Left kidney (tissue), 2 donors: ENCODE data around the gene TFF3. TPM values are rescaled to one million over a fixed set of nuclear protein-coding genes. Genes with fewer than 3 reads are reported as not detected.

Experiments
- DNase-seq: peaks from one replicate; pipeline ENCODE4 v3.0.0-alpha.2; 2013
- polyA plus RNA-seq: library from polyadenylated mRNA; unstranded; fragments of 120-200 nt; gene quantifications from one replicate; pipeline ENCODE4 v1.2.1, GENCODE V29; 2013; ENCODE audit not compliant: insufficient read length

Gene TFF3
- polyA plus RNA-seq, 1 donor: 3.0 TPM

GRCh38 chr21:42321845-42322244 is 6.6 kb upstream of the TFF3 start:
- no peak for DNase-seq

- no peak for DNase-seq
Observed at GRCh38 chr21:42321231-42321630, 6.0 kb upstream of the TFF3 start.

DNA sequence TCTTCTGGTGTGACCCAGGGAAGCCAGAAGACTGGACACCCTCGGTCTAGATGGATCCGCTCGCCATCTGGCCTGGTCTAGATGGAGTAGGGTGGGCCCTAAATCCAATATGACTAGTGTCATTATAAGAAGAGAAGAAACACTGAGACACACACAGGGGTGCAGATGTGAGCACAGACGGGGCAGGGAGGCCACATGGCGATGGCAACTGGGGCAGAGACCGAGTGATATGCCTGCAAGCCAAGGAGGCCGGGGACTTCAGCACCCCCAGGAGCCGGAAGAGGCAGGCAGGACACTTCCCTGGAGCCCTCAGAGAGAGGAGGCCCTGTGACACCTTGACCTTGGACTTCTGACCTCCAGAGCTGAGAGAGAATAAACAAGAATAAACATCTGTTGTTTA is 5.6 kb upstream of the TFF3 start:
- no peak for DNase-seq

- no peak for DNase-seq
Observed at GRCh38 chr21:42319851-42320572, 4.8 kb upstream of the TFF3 start.

DNA sequence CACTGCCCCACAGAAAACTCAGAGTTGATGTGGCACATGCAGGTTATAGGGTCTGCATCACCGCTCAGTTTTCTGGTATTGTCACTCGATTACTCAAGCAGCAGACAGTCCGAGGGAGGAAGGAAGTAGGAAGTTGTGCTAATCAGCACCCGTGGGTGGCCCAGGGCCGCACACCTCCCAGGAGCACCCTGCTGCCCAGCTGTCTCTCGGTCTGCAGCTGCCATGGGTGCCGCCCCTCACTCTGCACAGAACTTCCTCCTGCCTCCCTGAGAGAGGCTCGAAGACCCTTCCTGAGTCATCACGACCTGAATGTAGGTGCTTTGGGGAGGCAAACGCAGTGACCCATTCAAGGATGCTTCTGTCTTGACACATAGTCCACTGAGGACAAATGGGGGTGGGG is 4.2 kb upstream of the TFF3 start:
- no peak for DNase-seq

GRCh38 chr21:42317826-42318746 is 2.9 kb upstream of the TFF3 start:
- DNase-seq: no peak

- DNase-seq: no peak
Observed at GRCh38 chr21:42317341-42317741, 2.1 kb upstream of the TFF3 start.

GRCh38 chr21:42316891-42317290 is 1.7 kb upstream of the TFF3 start:
- DNase-seq: no peak

DNA sequence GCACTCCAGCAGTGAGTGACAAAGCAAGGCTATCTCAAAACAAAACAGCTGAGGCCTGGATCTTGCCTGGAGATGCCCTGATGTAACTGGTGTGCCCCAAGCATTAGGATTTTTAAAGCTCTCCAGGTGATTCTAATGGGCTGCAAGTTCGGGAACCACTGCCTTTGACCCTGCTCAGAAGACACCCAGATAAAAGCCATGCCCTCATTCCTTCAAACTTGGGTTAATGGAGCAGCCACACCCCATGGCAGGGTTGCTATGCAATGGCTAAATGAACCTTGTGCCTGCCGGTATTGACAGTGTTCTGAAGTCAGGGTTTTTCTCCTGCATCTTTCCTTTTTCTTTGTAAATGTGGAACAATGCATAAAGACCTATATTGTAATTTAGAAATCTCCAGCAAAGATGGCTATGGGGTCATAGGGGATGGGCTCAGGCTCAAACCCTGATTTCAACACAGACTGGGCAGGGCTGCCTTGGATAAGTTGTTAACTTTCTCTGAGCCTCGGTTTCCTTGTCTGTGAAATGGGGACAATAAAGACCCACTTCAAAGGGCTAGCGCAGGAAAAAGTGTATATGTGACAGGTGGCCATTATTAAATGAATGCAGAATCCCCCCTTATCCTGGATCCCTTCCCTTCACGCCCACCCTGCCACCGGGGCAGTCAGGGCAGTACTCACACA is 453 bp downstream of the TFF3 start:
- no peak for DNase-seq

GRCh38 chr21:42313501-42313969 is 1.7 kb downstream of the TFF3 start:
- DNase-seq: no peak

GRCh38 chr21:42312626-42313104 is 2.5 kb downstream of the TFF3 start:
- DNase-seq: no peak

- no peak for DNase-seq
Observed at GRCh38 chr21:42311816-42312625, 3.2 kb downstream of the TFF3 start.

- no peak for DNase-seq
Observed at GRCh38 chr21:42311160-42311559, 4.0 kb downstream of the TFF3 start.

- no peak for DNase-seq
Observed at GRCh38 chr21:42310411-42311001, 4.7 kb downstream of the TFF3 start.

- peak; percentile 70 for DNase-seq
Observed at GRCh38 chr21:42309753-42310213, 5.4 kb downstream of the TFF3 start.

DNA sequence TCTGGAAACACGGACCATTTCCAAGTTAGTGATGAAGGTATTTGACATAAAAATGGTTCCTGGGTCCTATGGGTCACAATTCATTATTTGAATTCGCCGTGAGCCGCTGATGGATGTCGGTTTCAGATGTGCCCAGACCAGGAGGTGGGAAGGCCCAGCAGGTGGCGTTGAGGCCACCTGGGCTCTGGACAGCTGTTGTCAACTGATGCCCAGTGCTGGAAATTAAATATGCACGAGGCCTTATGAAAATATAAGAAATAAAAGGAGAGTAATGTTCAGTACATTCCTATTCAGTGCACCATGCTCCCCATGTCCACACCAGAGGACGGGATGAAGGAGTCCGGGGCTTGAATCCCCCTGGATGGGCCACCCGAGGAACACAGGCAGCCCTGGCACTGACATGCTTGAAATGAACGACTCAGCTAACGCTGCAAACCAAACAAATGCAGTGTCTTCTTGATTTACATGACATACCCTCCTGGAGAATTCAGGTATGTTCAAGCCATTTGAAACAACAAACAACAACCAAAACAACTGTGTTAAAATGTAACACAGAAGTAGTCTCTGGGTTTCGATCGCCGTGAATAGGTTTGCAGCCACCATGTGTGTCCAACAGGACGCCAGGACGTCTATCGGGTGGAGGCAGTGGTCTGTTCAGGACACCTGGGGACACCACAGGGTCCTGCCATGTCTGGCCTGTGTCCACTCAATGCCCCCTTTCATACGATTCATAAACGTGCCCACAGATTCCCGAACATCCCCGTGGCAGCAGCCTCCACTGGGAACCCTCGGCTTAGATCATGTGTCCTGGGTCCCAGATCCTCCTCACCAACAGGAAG is 6.1 kb downstream of the TFF3 start:
- DNase-seq: no peak

DNA sequence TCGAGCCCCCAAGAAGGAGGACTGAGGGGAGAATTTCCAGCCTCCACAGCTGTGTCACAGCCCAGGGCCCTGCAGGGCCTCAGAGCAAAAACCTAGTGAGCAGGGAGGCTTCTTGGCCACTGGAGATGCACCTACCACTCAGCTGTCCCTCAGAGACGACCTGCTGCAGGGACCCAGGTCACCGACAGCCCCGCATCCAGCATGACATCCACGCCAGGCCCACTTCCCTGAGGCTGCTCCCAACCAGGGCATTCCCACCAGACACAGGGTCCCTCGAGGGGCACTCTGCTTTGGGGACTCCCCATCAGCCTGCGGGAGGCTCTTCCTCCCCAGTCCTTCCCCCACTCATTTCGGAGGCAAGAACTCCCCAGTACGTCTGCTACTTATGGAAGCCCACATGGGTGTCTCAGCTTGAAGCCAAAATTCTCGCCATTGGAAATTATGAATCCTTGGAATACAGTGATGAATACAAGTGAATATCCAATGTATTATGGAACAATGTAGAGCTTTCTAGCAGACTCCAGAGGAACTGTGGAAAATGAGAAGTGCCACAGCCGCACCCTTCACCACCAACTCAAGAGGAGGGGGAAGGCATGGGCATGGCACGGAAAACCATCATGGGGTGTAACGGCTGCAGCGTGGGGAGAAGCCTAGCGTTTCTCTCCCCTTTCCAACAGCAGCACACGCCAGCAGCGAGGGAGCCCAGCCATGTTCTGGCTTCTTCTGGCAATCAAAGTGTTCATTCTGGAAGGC is 6.9 kb downstream of the TFF3 start:
- DNase-seq: no peak

DNA sequence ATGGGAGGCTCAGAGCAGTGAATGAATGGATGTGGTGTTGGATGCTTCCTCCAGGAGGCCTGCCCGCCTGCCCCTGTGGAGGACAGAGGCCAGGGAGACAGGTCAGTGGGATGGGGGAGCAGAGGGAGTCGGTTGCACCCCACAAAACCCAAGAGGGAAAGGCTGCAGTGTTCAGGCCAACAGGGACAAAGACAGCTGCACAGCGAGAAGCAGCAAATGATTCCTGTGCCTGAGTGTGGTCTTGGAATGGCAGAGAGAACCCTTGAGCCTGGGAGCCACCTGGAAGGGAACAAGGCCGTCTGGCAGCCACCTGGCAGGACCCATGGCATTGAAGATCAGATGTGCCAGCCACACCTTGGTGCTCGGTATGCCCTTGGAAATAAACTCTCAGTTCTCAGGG is 8.1 kb downstream of the TFF3 start:
- DNase-seq: no peak

- no peak for DNase-seq
Observed at GRCh38 chr21:42306366-42307035, 8.7 kb downstream of the TFF3 start.
